Sigmoid colon (tissue), 7 donors: ENCODE data around the gene TNS1. TPM values are rescaled to one million over a fixed set of nuclear protein-coding genes. Genes with fewer than 3 reads are reported as not detected.
A peak's percentile ranks its signal among the peaks of the same experiment; 100 is the strongest.

Experiments
- DNase-seq: peaks from one replicate; pipeline ENCODE4 v3.0.0-alpha.2; 2019
- H3K27ac ChIP-seq, 4 donors: fragments of 200-600 bp; sonication (generic); one replicate each; pipeline ENCODE4 v1.5.1; 2016 to 2019; ENCODE audit warnings: mild to moderate bottlenecking in 1 of 4
- H3K27me3 ChIP-seq, 3 donors: fragments of 200-600 bp; sonication (generic); one replicate each; pipeline ENCODE4 v1.5.1; 2019; ENCODE audit warnings: mild to moderate bottlenecking in 1 of 3
- H3K36me3 ChIP-seq, 4 donors: fragments of 200-600 bp; sonication (generic); one replicate each; pipeline ENCODE4 v1.5.1; 2016 to 2019
- H3K4me1 ChIP-seq, 4 donors: fragments of 200-600 bp; sonication (generic); one replicate each; pipeline ENCODE4 v1.5.1; 2017 to 2019
- H3K4me3 ChIP-seq, 4 donors: fragments of 200-600 bp; sonication (generic); one replicate each; pipeline ENCODE4 v1.5.1; 2017 to 2019; ENCODE audit warnings: mild to moderate bottlenecking in 2 of 4, moderate library complexity in 1 of 4
- H3K9me3 ChIP-seq, 4 donors: fragments of 200-600 bp in 3 of 4; sonication (generic) in 3 of 4; one replicate each; pipeline versions ENCODE4 v1.5.1 to v1.6.1; 2013 to 2019
- EP300 ChIP-seq, 4 donors: sonication (generic); formaldehyde crosslinking; IDR thresholded peaks; one replicate each; pipeline ENCODE4 v1.6.1; 2017; ENCODE audit warnings: antibody characterized with exemption in 4 of 4
- POLR2A ChIP-seq, 2 donors: fragments of 450-650 bp; IDR thresholded peaks; one replicate each; pipeline ENCODE4 v1.6.1; 2016; ENCODE audit warnings: antibody characterized with exemption in 2 of 2, mild to moderate bottlenecking in 2 of 2, moderate library complexity in 2 of 2
- POLR2AphosphoS5 ChIP-seq, 4 donors: sonication (generic); formaldehyde crosslinking; IDR thresholded peaks; one replicate each; pipeline ENCODE4 v1.6.1; 2017; ENCODE audit warnings: antibody characterized with exemption in 4 of 4
- WGBS, 2 donors: extraction: QIAGEN DNeasy Blood & Tissue Kit; methylation state at CpG; one replicate each; pipeline ENCODE4 v1.1.7; 2013; 5-methylcytosine and 5-hydroxymethylcytosine counted together
- intact Hi-C: fragments of 100-400 bp; cut with DNase I; formaldehyde crosslinking; loops from one replicate; pipeline ENCODE4 v1.15.1; 2023
- polyA plus RNA-seq, 3 donors: library from polyadenylated mRNA; stranded (reverse); fragments of 200-250 nt; gene quantifications; one replicate each; pipeline ENCODE4 v1.2.3, GENCODE V29; 2013
- total RNA-seq, 4 donors: library from RNA; depleted of rRNA; stranded (reverse); fragments of >200 nt; gene quantifications; one replicate each; pipeline ENCODE4 v1.1.0, GENCODE V29; 2016
- TF ChIP-seq, protein P1 (sequence below), 4 experiments: fragments of 450-650 bp in 3 of 4; fragments of 200-600 bp in 1 of 4; IDR thresholded peaks; one replicate each; pipeline ENCODE4 v1.5.1; 2016 to 2019; ENCODE audit warnings: antibody characterized with exemption in 4 of 4, mild to moderate bottlenecking in 3 of 4, moderate library complexity in 2 of 4
- donor health status: healthy with polysubstance abuse.
- donor health status: Bipolar disorder and iron deficiency.
- donor health status: healthy.

Gene TNS1
- total and polyA plus RNA-seq, 7 donors, result 3.7 to 1,607 (median 444) TPM

DNA sequence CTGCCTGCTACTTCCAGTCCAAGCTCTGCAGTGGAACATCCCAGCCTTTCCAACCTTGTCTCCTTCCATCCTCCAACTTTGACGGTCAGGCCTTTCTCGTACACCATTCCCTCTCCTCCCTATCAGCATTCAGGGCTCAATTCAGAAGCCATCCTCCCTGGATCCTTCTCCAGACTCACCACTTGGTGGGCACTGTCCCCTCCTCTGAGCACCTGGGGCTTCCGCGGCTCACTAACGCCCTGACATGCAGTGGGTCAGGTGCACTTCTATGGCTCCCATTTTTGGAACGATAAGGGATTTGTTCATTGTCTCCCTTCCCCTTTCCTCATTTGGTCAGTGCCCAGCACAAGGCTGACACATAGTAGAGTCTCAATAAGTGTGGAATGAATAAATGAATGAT, 56.7 kb downstream of the TNS1 start:
- Histone ChIP-seq H3K9me3 (no peaks in the 10 kb centered on the region), H3K36me3 (no peaks in the 10 kb centered on the region), H3K27me3 (no peaks in the 10 kb centered on the region), H3K27ac (peak overlapping the region; percentile 94 to 98 (median 98)), H3K4me3 (no peak overlapping the region), H3K4me1 (peaks cover 0 to 90% (median 75%) of the 10 kb centered on the region in 4 donors)
- WGBS, 2 donors, result 92 to 94% methylated on average over 6 of the region's 6 CpGs
- DNase-seq, result no peak
- intact Hi-C loops, result no loop called here
- TF ChIP-seq, protein P1, sequence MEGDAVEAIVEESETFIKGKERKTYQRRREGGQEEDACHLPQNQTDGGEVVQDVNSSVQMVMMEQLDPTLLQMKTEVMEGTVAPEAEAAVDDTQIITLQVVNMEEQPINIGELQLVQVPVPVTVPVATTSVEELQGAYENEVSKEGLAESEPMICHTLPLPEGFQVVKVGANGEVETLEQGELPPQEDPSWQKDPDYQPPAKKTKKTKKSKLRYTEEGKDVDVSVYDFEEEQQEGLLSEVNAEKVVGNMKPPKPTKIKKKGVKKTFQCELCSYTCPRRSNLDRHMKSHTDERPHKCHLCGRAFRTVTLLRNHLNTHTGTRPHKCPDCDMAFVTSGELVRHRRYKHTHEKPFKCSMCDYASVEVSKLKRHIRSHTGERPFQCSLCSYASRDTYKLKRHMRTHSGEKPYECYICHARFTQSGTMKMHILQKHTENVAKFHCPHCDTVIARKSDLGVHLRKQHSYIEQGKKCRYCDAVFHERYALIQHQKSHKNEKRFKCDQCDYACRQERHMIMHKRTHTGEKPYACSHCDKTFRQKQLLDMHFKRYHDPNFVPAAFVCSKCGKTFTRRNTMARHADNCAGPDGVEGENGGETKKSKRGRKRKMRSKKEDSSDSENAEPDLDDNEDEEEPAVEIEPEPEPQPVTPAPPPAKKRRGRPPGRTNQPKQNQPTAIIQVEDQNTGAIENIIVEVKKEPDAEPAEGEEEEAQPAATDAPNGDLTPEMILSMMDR (IDR thresholded peaks at IDR 0.05), result no peak
- no peak for TF ChIP-seq EP300 (IDR thresholded peaks at IDR 0.05)
- TF ChIP-seq POLR2A (IDR thresholded peaks at IDR 0.05), result no peak
- no peak for TF ChIP-seq POLR2AphosphoS5 (IDR thresholded peaks at IDR 0.05)

DNA sequence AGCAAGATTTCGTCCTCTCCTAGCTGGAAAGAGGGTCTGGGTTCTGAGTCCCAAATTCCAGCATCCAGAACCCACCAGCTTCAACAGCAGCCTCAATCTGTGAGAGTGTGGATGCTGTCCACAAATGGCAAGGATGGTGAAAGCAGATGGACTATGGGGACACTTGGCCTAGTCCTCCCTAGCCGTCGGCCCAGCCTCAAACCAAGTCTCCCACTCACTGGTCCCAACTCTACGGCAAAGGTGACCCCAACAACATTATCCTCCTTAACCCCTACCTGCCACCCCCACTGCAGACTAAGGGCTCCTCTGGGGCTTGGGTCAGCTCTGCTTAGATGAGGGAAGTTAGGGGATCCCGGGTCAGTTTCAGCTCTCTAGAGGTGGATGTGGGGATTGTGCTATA, 57.3 kb downstream of the TNS1 start:
- Histone ChIP-seq H3K36me3 (no peaks in the 10 kb centered on the region), H3K9me3 (no peaks in the 10 kb centered on the region), H3K4me3 (peak overlapping the region in 1 of 4 donors; percentile 80), H3K27me3 (no peaks in the 10 kb centered on the region), H3K4me1 (peaks cover 0 to 90% (median 71%) of the 10 kb centered on the region in 4 donors), H3K27ac (peak overlapping the region; percentile 94 to 98 (median 98))
- 86 to 88% methylated on average over 5 of the region's 5 CpGs for WGBS, 2 donors
- TF ChIP-seq POLR2A (IDR thresholded peaks at IDR 0.05) (no peak), POLR2AphosphoS5 (IDR thresholded peaks at IDR 0.05) (no peak), EP300 (IDR thresholded peaks at IDR 0.05) (no peak)
- TF ChIP-seq, protein P1 (IDR thresholded peaks at IDR 0.05), result no peak
- intact Hi-C loops, result loop anchor here (2.0 kb wide), 1 partner anchor 43 kb away; no protein-coding TSS in a partner anchor
- peak; percentile 52 for DNase-seq

DNA sequence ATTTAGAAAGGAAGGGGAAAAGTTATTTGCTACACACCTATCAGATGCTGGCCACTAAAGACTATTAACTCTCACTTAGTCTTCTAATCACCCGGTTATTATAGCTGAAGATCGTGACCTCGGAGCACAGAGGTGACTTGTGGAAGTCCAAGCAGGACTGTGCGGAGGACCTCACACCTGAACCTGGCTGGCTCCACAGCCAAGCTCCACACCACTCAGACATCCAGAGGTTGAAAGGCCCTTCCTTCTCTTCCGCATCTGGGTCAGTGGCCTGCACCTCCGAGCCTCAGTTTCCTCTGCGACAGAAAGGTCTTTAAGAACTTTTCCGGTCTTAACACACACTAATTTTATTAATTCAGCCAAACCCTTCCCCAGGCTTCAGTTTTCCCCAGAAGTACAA, 57.9 kb downstream of the TNS1 start:
- Histone ChIP-seq H3K4me1 (peaks cover 0 to 90% (median 66%) of the 10 kb centered on the region in 4 donors), H3K9me3 (no peaks in the 10 kb centered on the region), H3K36me3 (no peaks in the 10 kb centered on the region), H3K4me3 (peak overlapping the region in 2 of 4 donors; percentile 79 to 80), H3K27ac (peak overlapping the region; percentile 94 to 98 (median 98)), H3K27me3 (no peaks in the 10 kb centered on the region)
- DNase-seq, result peak; percentile 47
- TF ChIP-seq POLR2AphosphoS5 (IDR thresholded peaks at IDR 0.05) (no peak), POLR2A (IDR thresholded peaks at IDR 0.05) (no peak), EP300 (IDR thresholded peaks at IDR 0.05) (no peak)
- TF ChIP-seq, protein P1 (IDR thresholded peaks at IDR 0.05), result no peak
- intact Hi-C loops, result loop anchor here (2.0 kb wide), 1 partner anchor 44 kb away; no protein-coding TSS in a partner anchor
- WGBS, 2 donors, result 89 to 92% methylated on average over 8 of the region's 8 CpGs

DNA sequence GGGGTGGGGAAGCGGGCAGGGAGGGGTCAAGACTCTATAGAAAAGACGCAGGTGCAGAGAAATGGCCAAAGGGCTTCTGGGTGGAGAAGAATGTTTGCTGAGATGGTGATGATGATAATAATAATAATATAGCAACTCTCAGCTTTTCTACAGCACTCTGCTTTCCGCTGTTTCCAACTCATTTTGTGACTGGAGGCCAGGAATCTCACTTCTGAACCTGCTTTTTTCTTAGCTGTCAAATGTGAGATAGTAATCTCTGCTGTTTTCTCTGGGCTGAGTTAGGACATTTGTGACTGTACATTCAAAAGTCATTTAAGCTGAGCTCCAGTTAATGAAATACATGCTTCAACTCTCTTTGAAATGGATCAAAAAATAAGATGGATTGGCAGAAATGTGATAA, 58.4 kb downstream of the TNS1 start:
- TF ChIP-seq, protein P1 (IDR thresholded peaks at IDR 0.05), result no peak
- TF ChIP-seq POLR2A (IDR thresholded peaks at IDR 0.05) (no peak), POLR2AphosphoS5 (IDR thresholded peaks at IDR 0.05) (no peak), EP300 (IDR thresholded peaks at IDR 0.05) (no peak)
- DNase-seq, result no peak
- intact Hi-C loops, result loop anchor here (2.0 kb wide), 1 partner anchor 44 kb away; no protein-coding TSS in a partner anchor
- WGBS, 2 donors, result 49 to 67% methylated on average over 3 of the region's 3 CpGs
- H3K4me3 ChIP-seq, result peak overlapping the region; percentile 56 to 85 (median 80)
- H3K36me3 ChIP-seq, result no peaks in the 10 kb centered on the region
- H3K27me3 ChIP-seq, result no peaks in the 10 kb centered on the region
- peaks cover 0 to 90% (median 63%) of the 10 kb centered on the region in 4 donors for H3K4me1 ChIP-seq
- no peaks in the 10 kb centered on the region for H3K9me3 ChIP-seq
- H3K27ac ChIP-seq, result peak overlapping the region; percentile 94 to 98 (median 98)
